Stimulated activated CD4-positive, alpha-beta T cell treated with anti-CD3 and anti-CD28 coated beads, Interleukin-12 subunit alpha, Interleukin-12 subunit beta, amount 100 ng/mL, for 24 hours (primary cell): ENCODE results near the gene POLR2E.
A peak's percentile ranks its signal among the peaks of the same experiment; 100 is the strongest.
"Not testable (repeated sequence)": the region's sequence is repeated elsewhere in the genome, so short reads cannot be mapped to it uniquely, and the experiment has no call there.

ENCODE experiments used
- DNase-seq, 2 experiments: peaks; one replicate each; pipeline ENCODE4 v3.0.0-alpha.2; 2020; ENCODE audit warnings: low read depth in 2 of 2

Gene POLR2E

DNA sequence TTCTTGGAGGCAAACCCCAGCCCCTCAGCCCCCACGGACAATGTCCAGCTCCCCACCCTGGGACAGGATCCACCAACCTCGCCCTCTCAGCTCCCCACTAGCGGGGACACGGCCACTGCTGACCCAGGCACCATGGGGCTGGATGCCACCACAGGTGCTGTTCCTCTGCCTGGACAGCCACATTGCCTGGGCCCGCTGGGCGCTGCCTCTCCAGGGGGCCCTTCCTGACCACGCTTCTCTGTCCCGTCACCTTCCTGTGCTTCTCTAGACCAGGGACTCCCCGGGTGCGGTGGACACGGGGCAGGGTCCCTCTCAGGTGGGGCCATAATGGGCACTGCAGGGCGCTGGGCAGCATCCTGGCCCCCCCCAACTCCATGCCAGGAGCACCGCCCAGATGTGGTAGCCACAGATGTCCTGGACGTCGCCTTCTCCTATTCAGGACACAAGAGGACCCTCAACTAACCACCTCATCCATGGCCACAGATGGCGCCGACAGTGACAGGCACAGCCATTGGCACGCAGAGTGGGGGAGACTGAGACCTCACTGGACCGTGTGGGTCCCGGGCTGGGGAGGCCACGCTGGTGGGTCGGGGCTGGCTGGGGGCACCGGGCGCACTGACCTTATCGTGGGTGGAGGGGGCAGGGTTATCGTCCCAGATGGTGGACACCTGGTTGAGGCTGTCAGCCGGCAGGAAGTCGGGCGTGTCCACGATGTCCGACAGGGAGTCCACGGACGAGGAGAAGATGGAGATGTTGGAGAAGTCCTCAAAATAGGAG lies 32.0 kb upstream of the POLR2E start:
- no peak for DNase-seq

DNA sequence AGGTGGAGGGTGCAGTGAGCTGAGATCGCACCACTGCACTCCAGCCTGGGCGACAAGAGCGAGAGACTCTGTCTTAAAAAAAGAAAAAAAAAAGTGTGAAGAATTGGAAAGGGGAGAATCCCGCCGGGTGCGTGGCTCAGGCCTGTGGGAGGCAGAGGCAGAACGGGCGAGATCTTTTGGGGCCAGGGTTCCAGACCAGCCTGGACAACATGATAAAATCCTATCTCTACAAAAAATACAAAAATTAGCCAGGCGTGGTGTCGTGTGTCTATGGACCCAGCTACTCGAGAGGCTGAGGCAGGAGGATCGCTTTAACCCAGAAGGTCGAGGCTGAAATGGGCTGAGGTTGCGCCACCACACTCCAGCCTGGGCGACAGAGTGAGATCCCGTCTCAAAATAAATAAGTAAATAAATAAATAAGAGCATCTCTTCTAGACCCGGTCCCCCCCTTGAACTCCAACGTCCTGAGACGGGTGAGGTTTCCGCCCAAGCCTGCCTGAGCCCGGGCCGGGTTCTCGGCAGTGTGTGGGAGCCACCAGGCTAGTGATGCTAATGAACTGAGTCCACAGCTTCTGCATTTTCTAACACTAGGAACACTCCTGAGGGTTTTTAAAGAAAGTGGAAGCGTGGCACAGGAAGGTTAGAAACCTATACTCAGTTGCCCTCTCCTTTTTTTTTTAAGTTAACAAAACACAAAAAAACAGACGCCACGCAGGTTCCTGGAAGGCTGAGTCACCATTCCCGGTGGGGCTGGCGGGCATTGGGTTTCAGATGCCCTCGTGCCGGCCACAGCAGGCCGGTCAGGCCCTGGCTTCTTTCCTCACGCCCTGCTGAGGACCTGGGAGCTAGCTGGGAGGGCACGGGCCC lies 30.7 kb upstream of the POLR2E start:
- DNase-seq = no peak

DNA sequence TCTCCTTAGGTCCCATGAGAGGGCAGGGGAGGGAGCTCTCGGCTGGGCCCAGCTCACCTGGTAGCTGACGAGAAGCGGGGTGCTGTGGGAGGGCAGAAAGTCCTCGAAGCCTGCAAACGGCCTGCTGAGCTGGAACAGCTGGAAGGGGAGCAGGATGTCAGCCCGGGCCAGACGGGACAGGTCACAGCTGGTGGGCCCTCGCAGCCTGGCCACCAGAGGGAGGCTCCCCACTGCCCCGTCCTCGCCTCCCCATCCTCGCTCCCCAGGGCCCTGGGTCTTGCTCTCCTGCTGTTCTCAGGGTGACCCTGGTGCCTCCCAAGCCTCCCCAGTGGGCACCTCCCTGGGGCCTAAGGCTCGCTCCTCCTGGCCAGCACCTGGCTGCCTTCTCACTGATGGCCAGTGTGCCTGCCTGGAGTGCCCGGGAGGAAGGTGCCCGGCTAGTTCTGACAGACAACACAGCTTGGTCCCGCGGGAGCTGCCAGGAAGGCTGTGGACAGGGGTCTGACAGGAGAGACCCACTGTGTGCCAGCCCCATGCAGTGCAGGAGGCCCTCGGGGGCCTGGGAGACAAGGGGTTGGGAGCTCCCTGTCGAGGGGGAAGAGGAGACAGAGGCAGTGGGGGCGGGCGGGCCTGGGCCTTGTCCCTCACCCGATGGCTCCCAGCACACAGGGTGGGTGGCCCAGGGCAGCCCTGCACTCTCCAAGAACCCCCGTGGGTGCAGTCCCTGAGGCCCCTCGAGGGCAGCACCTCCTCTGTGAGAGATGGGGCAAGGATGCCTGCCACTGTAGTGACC lies 28.9 kb upstream of the POLR2E start:
- DNase-seq = no peak

DNA sequence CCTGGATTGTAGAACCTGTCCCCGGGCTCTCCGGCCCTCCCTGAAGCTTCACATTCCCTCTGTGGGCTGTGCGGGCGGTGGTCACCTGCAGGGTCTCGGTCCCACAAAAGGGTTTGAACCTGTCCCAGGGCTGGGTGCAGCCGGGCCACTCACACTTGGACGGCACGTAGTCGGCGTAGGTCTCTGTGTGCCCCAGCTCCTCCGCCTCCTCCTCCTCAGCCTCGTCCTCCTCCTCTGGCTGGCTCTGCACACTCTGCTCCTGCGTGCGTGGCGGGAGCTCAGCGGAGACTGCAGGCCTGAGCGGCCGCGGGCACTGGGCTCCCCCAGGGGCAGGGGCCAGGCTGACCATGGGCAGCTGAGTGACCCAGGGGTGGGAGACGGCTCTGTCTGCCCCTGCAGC lies 28.2 kb upstream of the POLR2E start:
- DNase-seq = no peak

- peak in 1 of 2 experiments; percentile 54 for DNase-seq
These were observed 27.8 kb upstream of the POLR2E start for GRCh38 chr19:1122972-1123363.

GRCh38 chr19:1122021-1122971 lies 27.1 kb upstream of the POLR2E start:
- no peak for DNase-seq

- no peak for DNase-seq
These were observed 26.2 kb upstream of the POLR2E start for GRCh38 chr19:1121395-1121794.

DNA sequence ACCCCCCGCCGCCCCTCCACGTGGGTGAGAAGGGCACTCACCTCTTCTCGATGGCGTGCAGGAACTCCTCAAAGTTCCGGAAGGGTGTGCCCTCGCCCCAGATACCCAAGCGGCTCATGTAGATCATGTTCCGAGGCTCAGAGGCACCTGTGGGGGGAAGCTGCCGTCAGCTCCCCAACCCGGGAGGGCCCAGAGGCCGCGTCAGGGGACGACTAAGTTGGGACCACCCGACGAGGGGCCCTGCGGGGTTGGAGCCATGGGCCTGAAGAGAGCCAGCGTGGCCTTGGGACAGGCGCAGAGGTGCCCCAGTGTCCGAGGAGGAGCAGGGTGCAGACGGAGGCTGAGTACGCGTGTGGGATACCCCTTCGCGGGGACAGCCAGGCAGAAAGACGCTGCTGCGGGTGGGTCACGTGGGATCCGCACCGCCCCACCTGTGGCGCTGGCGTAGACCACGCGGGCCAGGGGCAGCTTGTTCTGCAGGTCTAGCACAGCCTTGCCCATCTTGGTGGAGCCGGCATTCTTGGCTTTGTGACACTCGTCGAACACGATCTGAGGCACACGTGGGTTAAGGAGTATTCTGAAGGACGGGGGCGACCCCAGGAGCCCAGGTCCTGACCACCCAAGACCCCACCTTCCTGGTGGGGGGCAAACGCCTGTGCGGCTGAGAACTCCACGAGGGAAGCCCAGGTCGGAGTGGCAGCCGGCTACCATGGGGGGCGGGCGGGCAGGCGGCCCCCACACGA lies 24.5 kb upstream of the POLR2E start:
- no peak for DNase-seq

- no peak for DNase-seq
These were observed 23.8 kb upstream of the POLR2E start for GRCh38 chr19:1118999-1119398.

GRCh38 chr19:1117654-1118053 lies 22.5 kb upstream of the POLR2E start:
- no peak for DNase-seq

- DNase-seq = no peak
These were observed 21.8 kb upstream of the POLR2E start for GRCh38 chr19:1116726-1117581.

GRCh38 chr19:1115646-1116420 lies 20.7 kb upstream of the POLR2E start:
- DNase-seq = no peak

DNA sequence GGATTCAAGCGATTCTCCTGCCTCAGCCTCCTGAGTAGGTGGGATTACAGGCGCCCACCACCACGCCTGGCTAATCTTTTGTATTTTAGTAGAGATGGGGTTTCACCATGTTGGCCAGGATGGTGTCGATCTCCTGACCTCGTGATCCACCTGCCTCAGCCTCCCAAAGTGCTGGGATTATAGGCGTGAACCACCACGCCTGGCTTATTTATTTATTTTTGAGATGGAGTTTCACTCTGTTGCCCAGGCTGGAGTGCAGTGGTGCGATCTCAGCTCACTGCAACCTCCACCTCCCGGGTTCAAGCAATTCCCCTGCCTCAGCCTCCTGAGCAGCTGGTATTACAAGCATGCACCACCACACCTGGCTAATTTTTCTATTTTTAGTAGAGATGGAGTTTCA lies 19.6 kb upstream of the POLR2E start:
- not testable (repeated sequence) for DNase-seq

DNA sequence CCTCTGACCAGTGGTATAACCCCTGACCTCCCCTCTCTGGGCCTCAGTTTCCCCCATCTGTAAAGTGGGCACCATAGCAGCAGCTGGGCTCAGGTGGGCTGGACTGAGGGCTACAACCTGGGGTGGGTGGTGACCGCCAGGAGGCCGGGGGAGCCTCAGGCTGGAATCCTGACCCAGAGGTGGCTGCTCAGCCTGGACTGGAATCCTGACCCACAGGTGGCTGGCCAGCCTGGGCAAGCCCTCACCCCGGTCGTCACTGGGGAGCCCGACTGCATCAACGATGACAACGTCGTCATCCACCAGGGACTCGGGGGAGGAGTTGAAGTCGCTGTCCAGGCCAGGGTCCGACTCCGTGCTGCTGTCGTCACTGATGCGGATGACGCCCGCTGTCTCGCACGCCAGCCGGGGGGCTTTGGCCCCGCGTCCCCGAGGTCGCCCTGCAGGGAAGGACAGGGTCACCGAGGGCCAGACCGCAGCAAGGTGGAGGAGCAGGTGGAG lies 18.9 kb upstream of the POLR2E start:
- no peak for DNase-seq

GRCh38 chr19:1113030-1113985 lies 18.1 kb upstream of the POLR2E start:
- peak; percentile 60 to 88 for DNase-seq

DNA sequence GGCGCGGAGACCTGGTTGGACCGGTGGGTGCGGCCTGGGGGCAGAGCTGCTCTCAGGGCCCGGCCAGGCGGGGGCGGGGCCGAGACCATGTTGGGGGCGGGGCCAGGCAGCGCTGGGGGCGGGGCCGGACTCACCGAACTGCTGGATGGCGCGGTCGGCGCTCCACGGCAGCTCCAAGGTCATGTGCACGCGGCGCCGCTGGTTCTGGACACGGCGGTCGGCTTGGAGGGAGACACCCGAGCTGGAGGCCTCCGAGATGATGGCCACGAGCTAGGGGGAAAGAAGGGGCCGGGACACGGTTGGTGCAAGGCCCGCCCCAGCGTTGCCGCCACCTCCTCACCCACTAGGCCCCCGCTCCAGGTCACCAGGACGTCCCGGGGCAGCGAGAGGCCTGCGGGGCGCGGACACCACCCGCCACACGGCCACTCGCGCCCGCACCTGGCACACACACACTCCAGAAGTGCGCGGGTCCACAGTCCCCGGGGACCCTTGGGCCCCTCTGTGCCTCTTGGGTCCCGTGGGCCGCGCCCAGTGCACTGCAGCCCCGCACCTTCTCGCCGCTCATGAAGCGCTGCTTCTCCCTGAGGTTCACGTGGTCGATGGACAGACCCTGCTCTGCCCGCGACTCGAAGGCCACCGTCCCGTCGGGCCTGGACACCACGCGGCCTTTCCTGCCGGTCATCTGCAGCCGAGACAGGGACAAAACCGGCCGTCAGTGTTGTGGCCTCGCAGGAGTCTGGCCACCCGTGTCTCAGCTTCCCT lies 17.3 kb upstream of the POLR2E start:
- no peak for DNase-seq
